T-helper 9 cell (primary cell): ENCODE results near the gene SIGLEC9.

Source experiments
- DNase-seq: peaks from one replicate; pipeline ENCODE4 v3.0.0-alpha.2; 2020
- total RNA-seq, 2 donors: gene quantifications; one replicate each; lab custom pipeline; 2026; lab: John Stamatoyannopoulos, UW

SIGLEC9 gene
- total RNA-seq, result 2.0 to 3.4 reads per million in 2 donors

DNA sequence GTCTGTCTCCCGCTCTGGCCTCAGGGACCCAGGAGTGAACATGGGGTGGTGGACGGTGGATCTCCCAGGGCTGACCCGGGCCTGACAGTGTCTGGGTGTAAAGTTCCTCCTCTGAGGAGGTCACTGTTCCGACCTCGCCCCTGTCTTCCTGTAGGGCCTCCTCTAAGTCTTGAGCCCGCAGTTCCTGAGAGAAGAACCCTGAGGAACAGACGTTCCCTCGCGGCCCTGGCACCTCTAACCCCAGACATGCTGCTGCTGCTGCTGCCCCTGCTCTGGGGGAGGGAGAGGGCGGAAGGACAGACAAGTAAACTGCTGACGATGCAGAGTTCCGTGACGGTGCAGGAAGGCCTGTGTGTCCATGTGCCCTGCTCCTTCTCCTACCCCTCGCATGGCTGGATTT lies at the start of gene SIGLEC9:
SIGLEC9 (plus strand) TSS at position 178 of the 400 bp plus-strand sequence; CDS start at position 247, 69 bp downstream.
- no peak for DNase-seq

DNA sequence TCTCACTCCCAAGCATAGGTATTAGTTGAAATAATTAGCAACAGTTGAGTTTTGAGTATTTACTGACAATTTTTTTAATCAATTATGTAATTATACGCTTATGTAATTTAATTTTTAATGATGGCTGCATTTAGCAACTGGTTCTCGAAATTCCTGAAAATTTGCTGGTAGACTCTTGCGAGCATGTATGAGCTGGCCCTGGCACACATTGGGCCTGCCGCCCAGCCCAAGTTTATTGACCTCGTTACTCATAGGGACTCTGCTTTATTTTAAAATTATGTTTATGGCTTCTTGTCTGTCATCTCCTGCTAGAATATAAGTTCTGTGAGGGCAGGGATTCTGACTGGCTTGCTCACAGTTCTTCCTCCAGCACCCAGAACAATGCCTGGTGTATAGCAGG lies 48.7 kb upstream of the SIGLEC9 start:
- no peak for DNase-seq

DNA sequence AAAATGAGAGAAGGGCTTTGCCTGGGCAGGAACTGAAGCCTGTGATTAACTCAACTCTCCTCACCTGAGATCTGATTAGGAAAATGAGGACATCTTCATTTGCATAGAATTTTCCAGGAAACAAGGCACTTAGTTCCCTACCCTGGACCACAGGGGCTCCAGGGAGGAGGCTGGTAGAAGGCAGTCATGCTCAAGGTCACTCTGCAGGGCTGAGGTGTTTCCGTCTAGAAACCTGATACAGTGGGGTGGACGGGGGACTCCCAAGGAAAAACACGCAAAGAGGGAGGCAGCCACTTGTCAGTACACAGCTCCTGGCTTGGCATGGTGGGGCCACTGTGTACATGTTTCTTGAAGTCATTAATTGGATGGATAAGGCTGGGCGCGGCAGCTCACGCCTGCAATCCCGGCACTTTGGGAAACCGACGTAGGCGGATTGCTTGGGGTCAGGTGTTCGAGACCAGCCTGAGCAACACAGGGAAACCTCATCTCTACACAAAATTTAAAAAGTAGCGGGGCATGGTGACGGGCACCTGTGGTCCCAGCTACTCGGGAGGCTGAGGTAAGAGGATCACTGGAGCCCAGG lies 48.0 kb upstream of the SIGLEC9 start:
- no peak for DNase-seq

DNA sequence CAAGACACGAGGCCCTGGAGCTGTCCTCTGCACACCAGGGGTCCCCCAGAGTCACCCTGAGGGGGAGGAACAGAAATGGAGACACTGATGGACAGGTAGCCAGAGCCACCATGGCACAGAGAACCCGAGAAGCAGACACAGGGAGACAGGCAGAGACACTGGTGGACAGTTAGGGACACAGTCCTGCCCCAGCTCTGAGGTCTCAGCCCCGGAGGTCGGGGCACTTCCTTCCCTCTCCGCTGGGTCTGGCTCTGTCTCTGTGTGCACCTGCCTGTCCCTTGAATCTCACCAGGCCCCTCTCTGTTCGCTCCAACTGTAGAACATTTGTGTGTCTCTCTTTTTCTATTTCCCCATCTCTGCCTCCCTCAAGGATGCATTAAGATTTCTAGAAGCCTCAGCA lies 46.6 kb upstream of the SIGLEC9 start:
- no peak for DNase-seq

DNA sequence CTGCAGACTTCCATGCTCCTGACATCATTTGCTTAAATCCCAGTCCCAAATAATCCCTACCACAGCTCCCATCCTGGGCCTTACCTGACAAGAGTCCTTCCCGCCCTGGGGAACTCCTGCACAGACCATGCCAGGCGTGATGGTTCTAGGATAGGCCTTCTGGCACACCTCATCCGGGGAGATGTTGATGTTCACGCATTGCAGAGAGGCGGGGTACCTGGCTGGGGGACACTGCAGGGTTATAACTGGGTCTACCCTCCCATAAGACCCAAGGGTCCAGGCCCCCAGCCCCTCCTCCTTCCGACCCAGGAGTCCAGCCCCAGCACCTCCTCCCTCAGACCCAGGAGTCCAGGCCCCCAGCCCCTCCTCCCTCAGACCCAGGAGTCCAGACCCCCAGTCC lies 46.0 kb upstream of the SIGLEC9 start:
- DNase-seq, result no peak

DNA sequence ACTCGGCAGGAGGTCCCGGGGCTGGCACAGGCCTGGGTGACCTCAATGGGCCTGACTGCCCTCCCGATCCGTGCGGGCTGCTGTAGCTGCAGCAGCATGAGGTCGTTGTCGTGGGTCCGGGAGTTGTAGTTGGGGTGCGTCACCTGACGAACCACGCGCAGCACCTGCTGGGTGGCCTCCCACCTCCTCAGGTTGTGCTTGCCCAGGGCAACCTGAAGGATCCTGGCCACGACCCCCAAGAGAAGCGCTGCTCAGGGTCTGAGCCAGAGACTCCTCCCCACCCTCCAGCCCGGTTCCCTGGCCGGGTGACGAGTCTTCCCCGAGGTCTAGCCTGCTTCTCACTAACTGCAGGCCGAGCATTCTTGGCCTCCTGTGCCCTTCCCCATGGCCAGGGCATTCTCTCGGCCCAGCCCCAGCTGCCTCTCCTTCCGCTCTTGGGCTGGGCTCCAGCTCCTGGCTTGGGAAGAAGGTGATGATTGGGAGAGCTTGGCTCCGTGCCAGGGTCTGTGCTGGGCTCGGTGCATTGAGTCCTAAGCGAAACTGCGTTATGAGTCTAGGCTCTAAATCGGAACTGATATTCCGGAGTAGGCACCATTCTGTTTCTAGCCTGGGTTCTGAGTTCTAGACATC lies 45.1 kb upstream of the SIGLEC9 start:
- DNase-seq, result no peak

DNA sequence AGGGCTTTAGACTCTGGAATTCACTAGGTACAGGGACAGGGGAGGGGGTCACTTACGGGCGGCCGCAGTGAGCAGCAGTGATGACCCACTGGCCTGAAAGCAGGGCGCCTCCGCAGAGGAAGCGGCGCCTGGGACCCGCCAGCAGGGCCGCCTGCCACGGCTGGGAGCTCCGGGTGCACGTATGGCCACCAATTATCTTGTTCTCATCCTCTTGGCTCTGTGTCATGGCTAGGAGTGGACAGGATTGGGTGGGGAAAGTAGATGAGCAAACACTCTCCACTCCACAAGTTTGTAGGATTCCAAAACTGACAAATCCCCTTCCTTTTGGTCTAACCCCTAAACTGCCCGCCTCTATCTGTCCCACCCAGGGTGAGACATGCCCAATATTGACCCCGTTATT lies 43.2 kb upstream of the SIGLEC9 start:
- no peak for DNase-seq

DNA sequence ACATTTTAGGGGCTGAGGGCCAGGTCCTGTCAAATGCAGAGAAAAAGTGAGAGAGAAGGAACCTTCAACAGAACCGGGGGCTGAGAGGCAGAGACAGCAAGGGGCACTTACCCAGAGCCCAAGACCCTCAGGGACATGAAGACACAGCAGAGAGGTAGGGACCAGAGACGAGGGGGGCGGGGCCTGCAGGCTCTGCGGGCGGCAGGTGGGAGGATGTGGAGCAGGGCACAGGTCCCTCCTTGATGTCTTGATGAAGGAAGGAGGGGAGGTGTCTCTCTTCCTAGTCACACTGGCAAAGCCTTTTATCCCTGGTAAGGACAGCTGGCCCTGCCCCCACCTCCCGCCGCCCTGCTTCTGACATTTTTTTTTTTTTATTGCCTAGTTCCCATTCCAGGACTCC lies 42.1 kb upstream of the SIGLEC9 start, which contains the start of gene KLK14:
KLK14 (minus strand) TSS at position 277 of the 400 bp plus-strand sequence; CDS start at position 4, 273 bp downstream.
- DNase-seq, result no peak

DNA sequence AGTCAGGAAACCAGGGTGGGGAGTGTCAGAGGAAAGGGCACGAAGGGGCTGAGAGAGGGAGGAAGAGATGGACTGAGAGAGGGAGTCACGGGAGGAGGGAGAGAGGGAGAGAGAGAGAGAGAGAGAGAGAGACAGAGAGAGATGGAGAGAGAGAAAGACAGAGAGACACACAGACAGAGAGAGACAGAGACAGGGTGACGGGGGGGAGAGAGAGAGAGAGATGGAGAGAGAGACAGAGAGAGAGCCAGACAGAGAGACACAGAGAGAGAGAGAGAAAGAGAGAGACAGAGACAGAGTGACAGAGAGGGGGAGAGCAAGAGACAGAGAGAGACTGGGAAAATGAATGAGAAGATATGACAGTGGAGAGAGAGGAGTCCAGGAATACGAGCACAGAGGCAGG lies 41.5 kb upstream of the SIGLEC9 start:
- no peak for DNase-seq

DNA sequence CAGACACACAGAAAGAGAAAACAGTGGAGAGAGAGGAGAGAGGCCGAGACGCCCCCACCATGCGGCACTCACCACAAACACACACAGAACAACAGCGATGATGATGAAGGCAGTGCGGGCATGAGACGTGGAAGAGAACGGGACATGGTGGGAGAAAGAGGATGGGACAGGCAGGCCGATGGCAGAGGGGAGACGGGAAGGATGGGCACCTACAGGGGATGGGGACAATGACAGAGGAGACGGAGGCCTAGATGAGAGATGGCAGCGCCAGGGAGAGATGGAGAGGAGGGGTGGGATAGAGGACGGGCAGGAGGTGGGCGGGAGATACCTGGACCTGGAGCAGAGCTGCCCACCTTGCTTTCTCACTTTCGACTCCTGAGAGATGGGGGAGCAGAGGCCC lies 40.9 kb upstream of the SIGLEC9 start:
- DNase-seq, result no peak

DNA sequence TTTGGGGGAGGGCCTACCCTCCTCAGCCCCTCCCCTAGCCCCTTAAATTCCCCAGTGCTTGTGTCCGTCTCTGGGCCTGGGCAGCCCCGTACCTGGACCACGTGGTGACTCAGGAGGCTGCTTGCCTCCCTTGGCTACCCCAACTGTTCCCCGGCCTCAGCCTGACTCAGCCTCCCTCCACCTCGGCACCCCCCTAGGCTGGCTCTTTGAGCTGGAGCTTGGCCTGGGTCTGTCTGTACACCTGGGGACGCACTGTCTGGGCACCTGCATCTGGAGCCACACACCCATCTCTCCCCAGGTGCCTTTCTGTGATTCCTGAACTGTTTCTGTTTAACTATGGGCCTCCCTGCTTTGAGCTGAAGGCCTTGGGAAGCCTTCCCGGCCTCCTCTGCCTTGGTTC lies 40.2 kb upstream of the SIGLEC9 start:
- DNase-seq, result no peak

DNA sequence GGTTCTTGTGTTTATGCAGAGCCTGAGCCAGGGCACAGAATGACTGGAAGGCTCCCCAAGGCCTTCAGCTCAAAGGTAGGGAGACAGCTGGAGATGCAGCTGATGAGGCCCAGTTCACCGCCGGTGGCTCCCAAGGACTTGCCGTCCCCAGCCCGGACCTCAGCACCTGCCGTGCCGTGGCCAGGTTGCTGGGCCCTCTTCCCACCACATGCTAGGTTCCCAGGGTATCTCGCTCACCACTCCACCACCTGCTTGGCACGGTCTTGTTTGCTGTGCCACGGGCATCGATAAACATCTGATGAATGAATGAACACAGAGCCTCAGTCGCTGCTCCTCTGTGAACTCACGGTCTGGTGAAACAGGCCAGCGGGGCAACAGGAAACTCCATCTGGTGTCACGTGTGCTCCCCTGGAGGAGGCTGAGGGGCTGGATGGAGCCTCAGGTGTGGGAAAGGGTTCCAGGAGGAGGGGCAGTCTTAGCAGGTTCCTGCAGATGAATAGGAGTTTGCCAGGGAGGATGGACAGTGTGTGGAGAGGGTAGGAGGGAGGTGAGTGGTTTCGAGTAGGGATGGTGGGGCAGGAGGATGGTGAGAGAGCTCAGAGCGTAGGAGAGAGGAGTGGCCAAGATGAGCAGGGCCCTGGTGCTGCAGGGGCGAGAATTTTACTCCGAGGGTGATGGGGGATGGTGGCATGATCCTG lies 38.4 kb upstream of the SIGLEC9 start:
- DNase-seq, result no peak

DNA sequence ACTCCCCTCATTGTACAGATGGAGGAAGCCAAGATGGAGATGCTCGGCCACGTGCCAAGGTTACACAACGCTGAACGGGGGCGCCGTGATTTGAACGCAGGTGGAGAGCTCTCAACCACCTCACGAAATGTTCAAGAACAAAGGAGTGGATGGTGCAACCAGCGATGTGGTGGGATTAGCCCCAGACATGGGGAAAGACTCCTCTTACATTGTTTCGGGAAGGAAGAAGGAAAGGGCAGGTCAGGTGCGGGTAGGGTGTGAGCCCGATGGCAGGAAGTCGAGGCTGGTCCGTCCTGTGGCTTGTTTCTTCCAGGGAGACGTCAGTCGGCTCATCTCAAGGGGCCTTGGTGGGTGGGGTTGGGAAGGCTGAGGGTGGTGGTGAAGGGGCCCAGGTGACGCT lies 34.9 kb upstream of the SIGLEC9 start:
- no peak for DNase-seq

DNA sequence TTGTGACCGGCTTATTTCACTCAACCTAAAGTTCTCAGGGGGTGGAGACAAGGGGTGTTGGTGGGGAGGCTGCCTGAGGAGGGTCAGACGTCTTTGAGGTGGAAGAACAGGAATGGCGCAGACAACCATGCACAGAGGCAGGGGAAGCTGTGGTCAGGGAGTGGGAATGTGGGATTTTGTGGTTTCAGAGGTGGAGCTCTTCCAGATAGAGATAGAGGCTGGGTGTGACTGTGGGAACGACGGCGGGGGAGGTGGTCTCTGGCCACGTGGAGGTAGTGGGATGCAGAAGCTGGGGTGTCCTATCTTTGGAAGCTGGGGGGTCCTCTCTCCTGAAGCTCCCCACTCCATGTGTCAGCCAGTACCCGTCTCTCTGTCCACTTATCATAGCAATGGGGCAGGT lies 34.2 kb upstream of the SIGLEC9 start:
- DNase-seq, result no peak

DNA sequence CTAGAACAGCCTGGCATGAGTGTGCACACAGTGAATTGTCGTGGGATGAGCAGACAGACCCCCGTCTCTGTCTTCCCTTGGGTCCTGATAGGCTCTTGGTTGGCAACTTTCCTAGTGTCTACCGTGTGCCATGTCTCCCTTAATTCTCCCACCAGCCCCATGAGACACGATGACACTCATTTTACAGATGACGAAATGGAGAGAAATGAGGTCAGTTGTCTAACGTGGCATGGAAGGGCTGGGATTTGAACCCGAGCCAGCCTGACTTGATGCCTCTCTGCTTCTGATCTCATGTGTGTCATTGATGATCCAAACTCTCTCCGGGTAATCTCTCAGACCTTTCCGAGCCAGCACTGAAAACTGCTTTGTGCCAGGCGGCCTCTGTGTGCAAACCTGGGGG lies 33.6 kb upstream of the SIGLEC9 start:
- no peak for DNase-seq

DNA sequence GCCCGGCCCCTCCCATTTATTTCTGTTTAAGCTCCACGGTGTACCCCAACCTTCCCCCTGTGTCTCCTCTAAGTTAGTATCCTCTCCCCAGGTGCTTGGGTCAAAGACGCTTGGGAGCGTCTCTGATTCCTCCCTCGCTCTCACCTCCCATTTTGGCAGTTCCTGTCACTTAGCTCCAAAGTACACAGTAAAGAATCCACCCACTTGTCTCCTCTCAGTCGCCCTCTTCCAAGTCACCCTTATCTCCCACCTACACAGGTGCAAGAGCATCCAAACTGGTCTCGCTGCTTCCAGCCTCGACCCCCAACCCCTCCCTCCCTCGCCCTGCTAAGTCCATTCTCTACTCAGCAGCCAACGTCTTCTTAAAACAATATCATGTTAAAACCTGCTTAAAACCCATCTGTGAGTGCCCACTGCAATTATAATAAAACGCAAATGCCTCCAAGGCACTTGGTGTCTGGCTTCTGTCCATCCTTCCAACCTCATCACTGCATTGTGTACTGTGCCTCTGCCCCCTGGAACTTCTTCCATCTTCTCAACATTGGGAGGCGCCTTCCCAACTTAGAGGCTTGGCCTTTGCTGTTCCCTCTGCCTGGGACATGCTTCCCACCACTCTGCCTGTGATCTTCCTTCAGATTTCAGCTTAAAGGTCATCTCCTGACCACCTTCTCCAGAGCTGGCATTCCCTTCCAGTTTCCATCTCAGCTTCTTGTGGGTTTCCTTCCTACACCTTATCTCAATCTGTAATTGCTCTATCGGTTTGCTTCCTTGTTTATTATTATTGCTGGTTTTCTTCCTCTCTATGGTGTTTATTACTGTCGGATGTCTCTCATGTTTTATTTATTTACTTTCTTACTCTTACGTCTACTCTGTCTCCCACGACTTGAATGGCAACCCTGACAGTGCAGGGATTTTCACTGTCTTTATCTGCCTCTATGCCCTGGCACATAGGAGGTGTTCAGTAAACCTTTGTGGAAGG lies 32.5 kb upstream of the SIGLEC9 start:
- DNase-seq, result no peak

DNA sequence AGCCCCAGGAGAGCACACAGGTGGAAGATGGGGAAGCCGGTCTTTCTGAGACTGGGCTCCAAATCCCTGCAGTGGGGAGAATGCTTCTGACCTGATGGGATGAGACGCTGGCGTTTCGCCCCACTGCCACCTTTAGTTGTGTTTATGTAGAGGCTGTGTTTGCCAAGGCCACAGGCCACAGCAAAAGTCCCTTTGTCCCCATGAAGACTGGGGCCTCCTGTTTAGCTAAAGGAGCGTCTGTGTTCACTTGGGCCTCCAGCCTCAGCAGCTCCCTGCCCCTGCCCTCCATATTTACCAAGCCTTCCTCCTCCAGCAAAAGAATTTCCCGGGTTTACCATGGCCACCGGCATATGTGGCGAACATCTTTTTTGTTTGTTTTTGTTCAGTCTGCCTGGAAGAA lies 31.6 kb upstream of the SIGLEC9 start:
- no peak for DNase-seq

DNA sequence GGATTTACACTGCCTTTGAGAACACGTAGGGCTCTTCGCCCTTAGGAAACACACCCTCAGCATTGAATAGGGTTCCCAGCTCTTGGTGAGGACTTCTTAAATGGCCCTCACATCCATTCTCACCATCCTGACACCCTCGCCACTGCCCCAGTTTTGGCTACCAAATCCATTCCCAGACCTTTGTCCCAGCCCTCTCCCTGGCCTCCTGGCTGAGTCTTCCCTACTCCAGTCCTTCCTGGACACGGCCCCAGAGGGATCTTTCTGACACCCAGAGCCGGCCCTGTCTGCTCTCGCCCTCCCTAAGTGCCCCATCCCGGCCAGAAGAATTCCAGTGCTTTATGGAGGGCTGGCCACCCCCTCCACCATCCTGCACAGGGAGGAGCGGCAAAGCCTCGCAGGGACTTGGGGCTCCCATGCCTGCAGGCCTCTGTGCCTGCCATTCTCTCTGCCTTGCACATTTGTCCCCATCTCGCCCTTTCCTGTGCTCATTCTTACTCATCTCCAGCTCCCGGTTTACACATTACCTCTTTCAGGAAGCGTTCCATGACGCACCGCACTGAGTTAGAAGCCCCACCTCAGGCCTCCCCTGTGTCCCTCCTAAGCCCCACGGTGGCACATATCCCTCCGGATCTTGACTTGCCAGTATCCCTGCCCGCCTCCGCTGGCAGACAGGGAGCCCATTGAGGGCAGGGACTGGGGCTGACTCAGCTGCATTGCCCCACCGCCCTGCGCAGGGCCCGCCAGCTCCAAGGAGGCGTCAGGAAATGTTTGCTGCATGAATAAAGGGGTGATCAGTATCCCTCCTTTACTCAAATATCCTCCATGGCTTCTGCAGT lies 31.0 kb upstream of the SIGLEC9 start:
- DNase-seq, result no peak

DNA sequence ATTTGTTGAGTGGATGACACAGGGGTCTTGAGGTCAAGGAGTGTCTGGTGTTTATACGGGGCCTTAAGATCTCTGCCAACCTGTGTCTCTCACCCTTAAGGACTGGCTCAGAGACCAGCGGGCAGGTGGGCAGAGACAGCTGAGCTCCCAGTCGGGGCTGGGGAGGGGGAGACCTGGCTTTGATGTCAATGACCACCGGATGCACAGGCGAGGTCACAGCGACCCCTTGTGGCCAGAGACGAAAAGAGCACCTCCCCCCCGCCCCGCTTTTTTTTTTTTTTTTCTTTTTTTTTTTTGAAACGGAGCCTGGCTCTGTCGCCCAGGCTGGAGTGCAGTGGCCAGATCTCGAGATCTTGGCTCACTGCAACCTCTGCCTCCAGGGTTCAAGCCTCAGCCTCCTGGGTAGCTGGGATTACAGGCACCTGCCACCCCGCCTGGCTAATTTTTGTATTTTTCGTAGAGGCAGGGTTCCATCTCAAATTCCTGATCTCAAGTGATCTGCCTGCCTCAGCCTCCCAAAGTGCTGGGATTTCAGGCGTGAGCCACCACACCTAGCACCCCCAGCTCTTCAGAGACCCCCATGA lies 29.9 kb upstream of the SIGLEC9 start:
- peak; percentile 27 for DNase-seq

DNA sequence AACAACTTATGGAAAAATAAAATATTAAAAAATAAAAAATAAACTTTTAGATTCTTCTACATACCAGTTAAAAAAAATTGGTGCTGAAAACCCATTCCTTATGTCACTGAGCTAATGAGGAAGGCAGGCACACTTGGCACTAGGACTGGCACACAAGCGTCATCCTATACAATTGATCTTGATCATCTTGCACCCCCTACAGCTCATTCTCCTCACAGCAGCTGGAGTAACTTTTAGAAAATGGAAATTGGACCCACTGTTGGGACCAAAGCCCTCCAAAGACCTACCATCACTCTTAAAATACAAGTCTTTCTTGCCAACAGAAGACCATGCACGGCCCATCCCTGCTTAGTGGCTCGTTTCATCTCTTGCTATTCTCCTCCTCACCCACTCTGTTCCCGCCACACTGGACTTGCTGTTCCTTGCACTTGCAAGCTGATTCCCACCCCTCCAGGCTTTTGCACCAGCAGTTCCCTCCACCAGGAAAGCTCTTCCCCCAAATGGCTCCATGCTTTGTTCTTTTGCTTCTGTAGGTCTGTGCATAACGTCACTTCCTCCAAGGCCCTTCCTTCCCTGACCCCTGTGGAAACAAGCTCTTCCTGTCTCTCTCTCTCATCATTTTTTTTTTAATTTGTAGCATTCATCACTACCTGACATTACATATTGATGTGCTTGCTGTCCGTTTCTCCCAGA lies 28.1 kb upstream of the SIGLEC9 start:
- no peak for DNase-seq

DNA sequence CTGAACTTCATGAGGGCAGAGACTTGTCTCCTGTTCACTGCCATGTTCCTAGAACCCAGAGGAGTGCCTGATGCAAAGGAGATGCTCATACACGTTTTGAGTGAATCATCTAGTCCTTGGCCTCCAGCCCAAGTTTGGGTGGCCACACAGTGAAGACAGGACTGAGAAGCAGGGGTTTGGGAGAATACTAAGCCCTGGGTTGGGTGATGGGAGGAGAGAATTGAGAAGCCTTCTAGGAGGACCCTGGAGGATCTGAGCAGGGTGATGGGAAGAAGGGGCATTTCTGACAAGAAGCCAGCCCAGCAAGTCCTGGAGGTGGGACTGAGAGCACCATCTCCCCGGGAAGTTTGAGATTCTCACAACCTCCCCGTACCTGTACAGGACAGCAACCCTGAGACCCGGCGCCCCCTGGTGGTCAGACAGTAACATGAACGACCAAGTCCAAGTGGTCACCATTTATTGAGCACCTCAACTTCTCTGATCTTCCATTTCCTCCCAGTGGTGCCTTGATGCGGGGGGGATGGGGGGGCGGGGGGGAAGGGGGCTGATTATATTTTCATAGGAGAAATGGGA lies 27.5 kb upstream of the SIGLEC9 start:
- peak; percentile 75 for DNase-seq
